Upper lobe of left lung (tissue), 6 donors: ENCODE results near the gene SALL1. TPM values are rescaled to one million over a fixed set of nuclear protein-coding genes. Genes with fewer than 3 reads are reported as not detected.

ENCODE experiments used
- ATAC-seq, 2 donors: fragments of 200-7000 bp; cut with Tn5 transposase; one replicate each; pipeline ENCODE4 v1.9.1; 2022; ENCODE audit warnings: mild to moderate bottlenecking in 2 of 2, moderate library complexity in 2 of 2; ENCODE audit not compliant: low FRiP score in 2 of 2
- DNase-seq, 2 donors: peaks; one replicate each; pipeline ENCODE4 v3.0.0-alpha.2; 2019 to 2020
- H3K27ac ChIP-seq, 4 donors: fragments of 200-600 bp; sonication (generic); one replicate each; pipeline ENCODE4 v1.5.1; 2016 to 2019
- H3K27me3 ChIP-seq, 4 donors: fragments of 200-600 bp; sonication (generic); one replicate each; pipeline ENCODE4 v1.5.1; 2017 to 2019
- H3K36me3 ChIP-seq, 4 donors: fragments of 200-600 bp; sonication (generic); one replicate each; pipeline ENCODE4 v1.5.1; 2016 to 2019
- H3K4me1 ChIP-seq, 4 donors: fragments of 200-600 bp; sonication (generic); one replicate each; pipeline ENCODE4 v1.5.1; 2018 to 2019
- H3K4me3 ChIP-seq, 4 donors: fragments of 200-600 bp; sonication (generic); one replicate each; pipeline ENCODE4 v1.5.1; 2017 to 2019; ENCODE audit warnings: mild to moderate bottlenecking in 2 of 4, moderate library complexity in 1 of 4
- H3K9me3 ChIP-seq, 4 donors: fragments of 200-600 bp; sonication (generic); one replicate each; pipeline ENCODE4 v1.5.1; 2018 to 2019
- CTCF ChIP-seq, 6 experiments: fragments of 450-650 bp in 4 of 6; fragments of 200-600 bp in 2 of 6; sonication (generic) in 2 of 6; IDR thresholded peaks; one replicate each; pipeline ENCODE4 v1.5.1; 2016 to 2019; ENCODE audit warnings: antibody characterized with exemption in 6 of 6
- EP300 ChIP-seq, 4 donors: sonication (generic); formaldehyde crosslinking; IDR thresholded peaks; one replicate each; pipeline ENCODE4 v1.5.1; 2017; ENCODE audit warnings: antibody characterized with exemption in 4 of 4, control low read depth in 2 of 4
- POLR2A ChIP-seq, 4 donors: fragments of 450-650 bp; IDR thresholded peaks; one replicate each; pipeline ENCODE4 v1.5.1; 2016 to 2017; ENCODE audit warnings: antibody characterized with exemption in 4 of 4, mild to moderate bottlenecking in 2 of 4
- POLR2AphosphoS5 ChIP-seq, 2 donors: sonication (generic); formaldehyde crosslinking; IDR thresholded peaks; one replicate each; pipeline ENCODE4 v1.5.1; 2017; ENCODE audit warnings: antibody characterized with exemption in 2 of 2
- WGBS, 2 donors: methylation state at CpG; one replicate each; pipeline ENCODE4 v1.1.5; 2017 to 2018; 5-methylcytosine and 5-hydroxymethylcytosine counted together
- total RNA-seq, 6 donors: library from RNA; depleted of rRNA in 4 of 6; stranded (reverse); fragments of >200 nt in 4 of 6; gene quantifications; one replicate each; pipeline versions ENCODE4 v1.1.0 to v1.2.1, GENCODE V29; 2016 to 2021
- donor health status: DM: no; HTN: no; CAD: no; lungs with moderate emphysema.
- donor health status: DM: no; HTN: yes; CAD: no; lungs with severe emphysema.

Gene SALL1
- total RNA-seq, 6 donors from 2014 or later: 0.10 to 0.23 TPM; not detected in 4

- Histone ChIP-seq H3K9me3 (no peaks in the 10 kb centered on the region), H3K4me1 (peaks cover 12 to 41% (median 36%) of the 10 kb centered on the region in 4 donors), H3K36me3 (no peaks in the 10 kb centered on the region), H3K4me3 (no peak overlapping the region), H3K27me3 (peaks cover 0 to 49% (median 26%) of the 10 kb centered on the region in 4 donors), H3K27ac (no peak overlapping the region)
- no peak for TF ChIP-seq EP300 (IDR thresholded peaks at IDR 0.05)
- no peak for TF ChIP-seq CTCF (IDR thresholded peaks at IDR 0.05)
- ATAC-seq: no peak
- peak in 1 of 2 donors; percentile 61 for DNase-seq
- 4 to 5% methylated on average over 24 to 43 of the region's 59 CpGs for WGBS, 2 donors
Observed at GRCh38 chr16:51155820-51156806, 5.0 kb upstream of the SALL1 start.

DNA sequence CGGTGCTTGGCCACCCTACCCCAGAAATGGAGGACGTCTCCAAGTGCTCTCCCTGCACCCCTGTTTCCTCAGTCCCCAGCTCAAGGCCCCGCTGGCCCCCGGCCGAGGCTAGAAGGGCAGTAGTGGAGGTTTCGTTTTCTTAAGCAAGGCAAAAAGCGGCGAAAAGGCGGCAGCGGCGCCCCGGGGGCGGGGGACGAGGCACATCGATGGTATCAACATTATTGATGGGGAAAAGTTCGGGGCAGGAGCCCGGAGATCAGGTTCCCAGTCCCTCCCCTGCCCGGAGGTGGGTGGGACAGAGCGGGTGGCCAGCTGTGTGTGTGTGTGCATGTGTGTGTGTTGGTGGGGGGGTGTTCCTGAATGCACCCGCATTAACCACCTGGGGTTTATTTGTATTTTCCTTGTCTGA is 4.1 kb upstream of the SALL1 start:
- DNase-seq (peak in 1 of 2 donors; percentile 84), ATAC-seq (no peak)
- no peak overlapping the region for H3K27ac ChIP-seq
- TF ChIP-seq EP300 (IDR thresholded peaks at IDR 0.05) (no peak), POLR2A (IDR thresholded peaks at IDR 0.05) (no peak), CTCF (IDR thresholded peaks at IDR 0.05) (no peak), POLR2AphosphoS5 (IDR thresholded peaks at IDR 0.05) (no peak)
- H3K9me3 ChIP-seq: no peaks in the 10 kb centered on the region
- peaks cover 19 to 50% (median 44%) of the 10 kb centered on the region in 4 donors for H3K4me1 ChIP-seq
- WGBS, 2 donors: 1 to 3% methylated on average over 19 to 20 of the region's 20 CpGs
- peaks cover 0 to 58% (median 34%) of the 10 kb centered on the region in 4 donors for H3K27me3 ChIP-seq
- H3K4me3 ChIP-seq: peak overlapping the region in 3 of 4 donors; percentile 23 to 39 (median 26)
- H3K36me3 ChIP-seq: no peaks in the 10 kb centered on the region

DNA sequence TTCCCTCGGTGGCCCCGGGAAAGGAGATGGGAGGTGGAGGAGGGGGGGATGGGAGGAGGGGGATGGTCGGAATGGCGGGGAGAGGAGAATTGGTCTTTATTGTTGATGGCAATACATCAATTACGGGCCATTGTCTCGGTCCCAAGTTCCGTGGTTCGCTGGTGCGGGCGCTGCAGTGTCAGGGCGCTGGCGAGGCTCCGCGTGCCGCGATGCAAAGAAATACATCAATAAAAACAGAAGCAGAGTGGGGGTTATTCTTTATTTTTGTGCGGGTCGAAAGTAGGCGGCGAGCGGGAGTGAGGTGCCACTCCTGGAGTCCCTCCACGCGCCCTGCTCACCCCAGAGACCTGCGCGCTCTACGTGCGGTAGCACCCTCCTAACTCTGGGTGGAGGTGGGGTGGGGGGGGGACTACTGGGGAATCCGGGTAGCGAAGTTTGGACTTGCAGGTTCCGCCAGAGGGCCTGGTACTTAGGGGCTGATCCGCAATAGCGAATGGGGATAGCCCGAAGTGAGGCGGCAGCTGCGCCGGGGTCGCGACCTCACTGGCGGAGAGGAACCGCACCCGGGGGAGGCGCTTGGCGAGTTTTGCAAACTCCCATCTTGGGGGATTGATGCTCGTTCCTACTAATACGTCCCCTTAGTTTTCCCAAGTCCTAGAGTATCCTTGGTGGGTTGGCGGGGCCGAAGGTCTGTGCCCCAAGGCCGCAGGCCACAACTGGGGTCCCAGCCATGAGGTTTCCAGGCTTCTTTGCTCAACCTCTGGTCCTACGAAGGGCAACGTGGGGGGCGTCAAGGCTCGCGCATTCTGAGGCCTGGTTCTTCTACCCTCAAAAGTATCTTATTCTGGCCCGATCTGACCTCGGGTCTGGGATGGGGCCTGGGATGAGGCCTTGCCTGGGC is 3.5 kb upstream of the SALL1 start:
- ATAC-seq (no peak), DNase-seq (peak in 1 of 2 donors; percentile 62)
- Histone ChIP-seq H3K4me1 (peaks cover 19 to 55% (median 44%) of the 10 kb centered on the region in 4 donors), H3K27ac (no peak overlapping the region), H3K9me3 (no peaks in the 10 kb centered on the region), H3K4me3 (peak overlapping the region in 3 of 4 donors; percentile 23 to 39 (median 26)), H3K27me3 (peaks cover 0 to 65% (median 38%) of the 10 kb centered on the region in 4 donors), H3K36me3 (no peaks in the 10 kb centered on the region)
- WGBS, 2 donors: 15 to 19% methylated on average over 35 to 50 of the region's 55 CpGs
- TF ChIP-seq POLR2A (IDR thresholded peaks at IDR 0.05): no peak
- no peak for TF ChIP-seq POLR2AphosphoS5 (IDR thresholded peaks at IDR 0.05)

DNA sequence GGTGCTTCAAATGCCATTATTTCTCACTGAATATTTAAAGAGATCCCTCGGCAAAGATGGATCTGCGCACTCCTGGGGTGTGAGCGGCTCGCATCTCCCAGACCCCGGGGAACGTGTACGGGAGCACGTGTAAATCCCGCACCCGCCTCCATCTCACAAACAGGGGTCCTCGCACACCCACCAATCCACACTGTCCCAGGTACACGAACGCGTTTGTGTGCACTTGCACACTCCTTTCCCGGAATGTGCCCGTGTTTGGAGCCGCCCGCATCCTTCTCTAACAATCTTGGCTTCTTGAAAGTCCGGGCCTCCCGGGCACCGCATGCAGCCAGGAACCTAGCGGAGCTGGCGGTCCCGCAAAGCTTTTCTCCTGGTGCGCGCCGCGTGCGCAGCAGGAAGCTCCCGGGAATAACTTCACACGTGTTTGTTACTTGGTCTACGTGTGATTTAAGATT is 2.5 kb upstream of the SALL1 start:
- peaks cover 0 to 71% (median 39%) of the 10 kb centered on the region in 4 donors for H3K27me3 ChIP-seq
- no peak overlapping the region for H3K27ac ChIP-seq
- 7 to 8% methylated on average over 27 to 30 of the region's 32 CpGs for WGBS, 2 donors
- H3K4me1 ChIP-seq: peaks cover 19 to 55% (median 44%) of the 10 kb centered on the region in 4 donors
- ATAC-seq: no peak
- no peak overlapping the region for H3K4me3 ChIP-seq
- DNase-seq: peak in 1 of 2 donors; percentile 45
- TF ChIP-seq CTCF (IDR thresholded peaks at IDR 0.05) (no peak), EP300 (IDR thresholded peaks at IDR 0.05) (no peak), POLR2A (IDR thresholded peaks at IDR 0.05) (no peak), POLR2AphosphoS5 (IDR thresholded peaks at IDR 0.05) (no peak)
- no peaks in the 10 kb centered on the region for H3K36me3 ChIP-seq
- no peaks in the 10 kb centered on the region for H3K9me3 ChIP-seq
